Activated effector memory CD4-positive, alpha-beta T cell treated with Interleukin-2 at 50 U/mL for 16 hours (primary cell): Measurements from ENCODE around the gene C10orf90.
"Not testable (repeated sequence)": the region's sequence is repeated elsewhere in the genome, so short reads cannot be mapped to it uniquely, and the experiment has no call there.

Source experiments
- DNase-seq: peaks from one replicate; pipeline ENCODE4 v3.0.0-alpha.2; 2020

C10orf90 gene

DNA sequence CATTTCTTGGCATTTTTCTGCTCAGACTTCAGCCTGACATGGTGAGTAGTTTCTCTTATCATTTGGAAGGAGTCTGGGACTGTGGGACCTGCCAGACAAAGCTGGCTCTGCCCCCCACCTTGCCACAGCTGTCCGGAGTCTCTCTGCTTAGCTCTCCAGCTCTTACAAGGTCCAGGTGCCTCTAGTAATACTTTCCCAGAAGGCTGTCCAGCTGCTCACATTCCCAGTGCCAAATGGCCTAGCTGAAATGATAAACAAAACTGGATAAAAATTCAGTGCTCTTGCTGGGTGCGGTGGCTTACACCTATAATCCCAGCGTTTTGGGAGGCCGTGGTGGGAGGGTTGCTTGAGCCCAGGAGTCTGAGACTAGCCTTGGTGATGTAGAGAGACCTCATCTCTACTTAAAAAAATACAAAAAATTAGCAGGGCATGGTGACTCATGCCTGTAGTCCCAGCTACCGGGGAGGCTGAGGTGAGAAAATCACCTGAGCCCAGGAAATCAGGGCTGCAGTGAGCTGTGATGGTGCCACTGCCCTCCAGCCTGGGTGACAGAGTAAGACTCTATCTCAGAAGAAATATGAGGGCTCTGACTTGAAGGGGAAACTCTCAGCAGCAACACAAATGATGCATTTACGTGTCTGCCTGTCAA lies 86.8 kb downstream of the C10orf90 start:
- no peak for DNase-seq

GRCh38 chr10:126581648-126582046 lies 88.8 kb downstream of the C10orf90 start:
- no peak for DNase-seq

GRCh38 chr10:126580873-126581647 lies 89.4 kb downstream of the C10orf90 start:
- DNase-seq, result no peak

DNA sequence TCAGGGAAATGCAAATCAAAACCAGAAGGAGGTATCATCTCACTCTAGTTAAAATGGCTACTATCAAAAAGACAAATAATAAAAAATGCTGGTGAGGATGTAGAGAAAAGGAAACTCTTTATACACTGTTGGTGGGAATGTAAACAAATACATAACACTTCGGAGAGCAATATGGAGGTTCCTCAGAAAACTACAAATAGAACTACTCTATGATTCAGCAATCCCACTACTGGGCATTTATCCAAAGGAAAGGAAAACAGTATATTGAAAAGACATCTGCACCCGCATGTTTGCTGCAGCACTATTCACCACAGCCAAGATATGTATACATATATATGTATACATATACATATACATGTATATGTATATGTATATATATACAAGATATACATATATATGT lies 94.2 kb downstream of the C10orf90 start:
- DNase-seq, result no peak

- no peak for DNase-seq
These were observed 99.6 kb downstream of the C10orf90 start for GRCh38 chr10:126570621-126571602.

DNA sequence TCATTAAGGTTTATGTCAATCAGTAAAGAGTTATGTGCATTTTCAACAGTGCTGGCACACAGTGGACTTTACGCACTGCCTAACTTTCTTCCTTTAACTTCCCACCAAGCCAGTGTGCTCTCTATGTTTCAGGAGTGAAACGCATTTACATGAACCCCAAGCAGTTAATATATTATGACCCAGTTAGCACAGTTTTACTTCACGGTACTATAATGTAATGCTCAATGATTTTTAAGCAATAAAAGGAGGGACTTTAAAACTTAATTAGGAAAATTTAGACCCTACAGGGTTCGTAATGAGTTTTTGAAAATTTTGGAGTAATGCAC lies 100.3 kb downstream of the C10orf90 start:
- DNase-seq, result no peak

- DNase-seq, result no peak
These were observed 100.8 kb downstream of the C10orf90 start for GRCh38 chr10:126569513-126570244.

- DNase-seq, result no peak
These were observed 101.6 kb downstream of the C10orf90 start for GRCh38 chr10:126568809-126569385.

GRCh38 chr10:126565871-126566270 lies 104.6 kb downstream of the C10orf90 start:
- DNase-seq, result no peak

- DNase-seq, result no peak
These were observed 105.1 kb downstream of the C10orf90 start for GRCh38 chr10:126565441-126565840.

DNA sequence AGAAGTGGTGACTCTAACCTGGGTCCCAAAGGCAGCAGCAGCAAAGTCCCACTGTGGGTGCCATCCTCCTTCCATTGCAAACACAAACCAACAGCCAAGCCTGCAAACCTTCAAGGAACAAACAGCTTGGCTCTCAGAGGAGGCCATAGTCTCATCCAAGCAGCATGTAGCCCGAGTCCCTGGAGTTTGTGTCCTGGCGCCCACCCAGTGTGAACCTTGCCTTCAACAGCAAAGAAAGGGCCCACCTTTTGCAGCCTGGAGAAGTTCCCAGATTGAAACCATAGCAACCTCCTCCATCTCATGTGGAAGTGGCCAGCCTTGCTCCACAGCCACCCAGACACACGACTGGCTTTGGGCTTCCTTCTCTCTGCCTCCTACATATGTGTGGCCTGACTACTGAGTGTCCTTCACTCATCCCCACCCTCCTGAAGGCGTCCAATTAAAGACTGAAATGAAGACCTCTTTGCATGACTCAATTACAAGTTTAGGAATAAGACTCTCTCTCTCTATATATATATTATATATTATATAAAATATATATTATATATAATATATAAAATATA lies 106.1 kb downstream of the C10orf90 start:
- no peak for DNase-seq

GRCh38 chr10:126563361-126563760 lies 107.1 kb downstream of the C10orf90 start:
- no peak for DNase-seq

GRCh38 chr10:126561921-126562680 lies 108.4 kb downstream of the C10orf90 start:
- no peak for DNase-seq

GRCh38 chr10:126561294-126561920 lies 109.1 kb downstream of the C10orf90 start:
- no peak for DNase-seq

- DNase-seq, result no peak
These were observed 111.6 kb downstream of the C10orf90 start for GRCh38 chr10:126558881-126559280.

GRCh38 chr10:126551202-126551601 lies 119.3 kb downstream of the C10orf90 start:
- DNase-seq, result no peak

DNA sequence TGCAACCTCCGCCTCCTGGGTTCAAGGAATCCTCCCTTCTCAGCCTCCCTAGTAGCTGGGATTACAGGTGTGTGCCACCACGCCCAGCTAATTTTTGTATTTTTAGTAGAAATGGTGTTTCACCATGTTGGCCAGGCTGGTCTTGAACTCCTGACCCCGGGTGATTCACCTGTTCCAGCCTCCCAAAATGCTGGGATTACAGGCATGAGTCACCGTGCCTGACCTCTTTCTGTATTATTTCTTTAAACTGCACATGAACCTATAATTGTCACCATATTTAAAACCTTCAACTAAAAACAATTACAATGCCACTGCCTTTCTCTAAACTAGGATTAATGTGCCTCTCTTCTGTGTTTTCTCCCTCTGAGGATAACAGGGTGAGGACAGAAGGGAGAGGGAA lies 119.9 kb downstream of the C10orf90 start:
- not testable (repeated sequence) for DNase-seq

DNA sequence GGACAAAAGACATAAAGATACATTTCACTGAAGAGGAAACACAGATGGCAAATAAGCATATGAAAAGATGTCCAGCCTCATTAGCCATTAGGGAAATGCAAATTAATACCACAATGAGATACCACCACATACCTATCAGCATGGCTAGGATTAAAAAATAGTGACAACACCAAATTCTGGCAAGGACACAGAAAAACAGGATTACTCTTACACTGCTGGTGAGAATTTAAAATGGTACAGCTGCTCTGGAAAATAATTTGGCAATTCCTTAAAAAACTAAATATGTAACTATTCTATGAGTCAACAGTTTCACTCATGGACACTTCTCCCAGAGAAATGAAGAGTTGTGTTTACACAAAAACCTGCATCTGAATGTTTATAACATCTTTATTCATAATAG lies 121.1 kb downstream of the C10orf90 start:
- no peak for DNase-seq

GRCh38 chr10:126544565-126544964 lies 125.9 kb downstream of the C10orf90 start:
- no peak for DNase-seq

DNA sequence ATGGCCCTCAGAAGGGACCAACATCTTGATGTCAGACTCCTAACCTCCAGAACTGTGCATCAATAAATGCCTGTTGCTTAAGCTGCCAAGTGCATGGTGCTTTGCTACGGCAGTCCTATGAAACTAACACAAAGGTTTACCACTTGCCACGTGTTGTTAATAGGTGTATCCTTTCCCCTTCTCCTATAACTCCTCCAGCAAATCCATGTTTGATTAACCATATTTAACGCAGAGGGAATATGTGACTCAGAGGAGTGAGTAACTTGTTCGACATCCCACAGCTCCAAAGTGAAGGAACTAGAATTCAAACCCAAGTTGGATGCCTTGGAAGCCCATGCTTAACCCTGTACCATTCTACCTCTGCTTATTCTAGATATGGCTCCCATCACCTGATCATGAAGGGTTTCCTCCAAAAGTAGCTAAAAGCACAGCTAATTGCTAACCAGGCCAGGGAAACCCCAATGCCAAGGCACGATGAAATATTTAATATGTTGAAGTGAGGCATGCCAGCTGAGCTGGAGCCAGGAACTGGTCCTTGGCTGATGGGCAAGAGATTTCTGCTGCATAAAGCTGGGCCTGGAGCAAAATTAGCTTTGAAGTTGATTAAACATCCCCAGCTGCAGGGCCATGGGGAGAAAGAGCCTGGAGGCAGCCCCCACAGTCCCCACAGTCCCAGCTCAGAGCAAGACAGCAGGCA lies 131.9 kb downstream of the C10orf90 start:
- no peak for DNase-seq
